C4-2B (cell line): ENCODE data around the gene SPATA31A3.
"Not testable (repeated sequence)": the region's sequence is repeated elsewhere in the genome, so short reads cannot be mapped to it uniquely, and the experiment has no call there.

Experiments
- ZFX ChIP-seq: fragments of 450-650 bp; IDR thresholded peaks from 2 replicates; pipeline ENCODE4 v1.6.1; 2017
- TF ChIP-seq, protein P1 (sequence below): fragments of 450-650 bp; conservative IDR thresholded peaks from 2 replicates; pipeline ENCODE4 v1.5.1; 2017; ENCODE audit warnings: mild to moderate bottlenecking

DNA sequence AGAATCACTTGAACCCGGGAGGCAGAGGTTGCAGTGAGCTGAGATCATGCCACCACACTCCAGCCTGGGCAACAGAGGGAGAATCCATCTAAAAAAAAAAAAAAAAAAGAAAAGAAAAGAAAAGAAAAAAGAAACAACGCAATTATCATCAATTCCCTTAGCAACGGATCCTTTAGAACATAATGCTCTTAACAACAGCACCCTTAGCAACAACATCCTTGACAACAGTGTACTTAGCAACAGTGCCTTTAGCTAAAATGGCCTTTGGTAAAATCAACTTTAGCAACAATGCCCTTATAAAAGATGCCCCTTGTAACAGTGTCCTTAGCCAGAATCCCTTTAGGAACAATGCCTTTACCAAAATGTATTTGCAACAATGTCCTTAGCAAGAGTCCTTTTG is 54.7 kb downstream of the SPATA31A3 start:
- TF ChIP-seq, protein P1, sequence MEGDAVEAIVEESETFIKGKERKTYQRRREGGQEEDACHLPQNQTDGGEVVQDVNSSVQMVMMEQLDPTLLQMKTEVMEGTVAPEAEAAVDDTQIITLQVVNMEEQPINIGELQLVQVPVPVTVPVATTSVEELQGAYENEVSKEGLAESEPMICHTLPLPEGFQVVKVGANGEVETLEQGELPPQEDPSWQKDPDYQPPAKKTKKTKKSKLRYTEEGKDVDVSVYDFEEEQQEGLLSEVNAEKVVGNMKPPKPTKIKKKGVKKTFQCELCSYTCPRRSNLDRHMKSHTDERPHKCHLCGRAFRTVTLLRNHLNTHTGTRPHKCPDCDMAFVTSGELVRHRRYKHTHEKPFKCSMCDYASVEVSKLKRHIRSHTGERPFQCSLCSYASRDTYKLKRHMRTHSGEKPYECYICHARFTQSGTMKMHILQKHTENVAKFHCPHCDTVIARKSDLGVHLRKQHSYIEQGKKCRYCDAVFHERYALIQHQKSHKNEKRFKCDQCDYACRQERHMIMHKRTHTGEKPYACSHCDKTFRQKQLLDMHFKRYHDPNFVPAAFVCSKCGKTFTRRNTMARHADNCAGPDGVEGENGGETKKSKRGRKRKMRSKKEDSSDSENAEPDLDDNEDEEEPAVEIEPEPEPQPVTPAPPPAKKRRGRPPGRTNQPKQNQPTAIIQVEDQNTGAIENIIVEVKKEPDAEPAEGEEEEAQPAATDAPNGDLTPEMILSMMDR: not testable (repeated sequence)
- TF ChIP-seq ZFX: not testable (repeated sequence)
